Measurements from ENCODE around the gene DNAH11.

DNAH11 gene

DNA sequence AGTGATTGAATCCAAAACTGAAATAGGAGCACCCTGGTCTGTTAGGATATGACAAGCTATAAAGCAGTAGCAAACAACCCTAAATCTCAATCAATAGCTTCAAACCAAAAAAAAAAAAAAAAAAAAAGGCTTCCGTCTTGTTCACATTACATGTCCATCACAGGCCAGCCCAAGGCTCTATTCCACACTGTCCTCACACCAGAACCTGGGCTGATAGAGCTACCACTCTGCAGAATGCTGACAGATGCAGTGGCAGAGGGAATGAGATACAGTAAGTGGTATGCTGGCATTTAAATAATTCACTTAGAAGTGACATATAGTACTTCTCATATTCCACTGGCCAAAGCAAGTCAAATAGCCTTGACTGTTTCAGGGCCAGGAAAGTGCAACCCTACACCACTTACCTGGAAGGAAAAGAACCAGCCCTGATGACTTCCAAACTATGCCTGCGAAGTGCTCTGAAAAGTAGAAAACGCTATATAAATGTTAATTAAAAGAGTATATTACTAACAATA lies 397.1 kb downstream of the DNAH11 start:
- H3K4me3 ChIP-seq (ENCODE audit: low read depth, low read length): no peak overlapping the region
- DNase-seq (ENCODE audit: low read depth): no peak
- TF ChIP-seq, protein P1, sequence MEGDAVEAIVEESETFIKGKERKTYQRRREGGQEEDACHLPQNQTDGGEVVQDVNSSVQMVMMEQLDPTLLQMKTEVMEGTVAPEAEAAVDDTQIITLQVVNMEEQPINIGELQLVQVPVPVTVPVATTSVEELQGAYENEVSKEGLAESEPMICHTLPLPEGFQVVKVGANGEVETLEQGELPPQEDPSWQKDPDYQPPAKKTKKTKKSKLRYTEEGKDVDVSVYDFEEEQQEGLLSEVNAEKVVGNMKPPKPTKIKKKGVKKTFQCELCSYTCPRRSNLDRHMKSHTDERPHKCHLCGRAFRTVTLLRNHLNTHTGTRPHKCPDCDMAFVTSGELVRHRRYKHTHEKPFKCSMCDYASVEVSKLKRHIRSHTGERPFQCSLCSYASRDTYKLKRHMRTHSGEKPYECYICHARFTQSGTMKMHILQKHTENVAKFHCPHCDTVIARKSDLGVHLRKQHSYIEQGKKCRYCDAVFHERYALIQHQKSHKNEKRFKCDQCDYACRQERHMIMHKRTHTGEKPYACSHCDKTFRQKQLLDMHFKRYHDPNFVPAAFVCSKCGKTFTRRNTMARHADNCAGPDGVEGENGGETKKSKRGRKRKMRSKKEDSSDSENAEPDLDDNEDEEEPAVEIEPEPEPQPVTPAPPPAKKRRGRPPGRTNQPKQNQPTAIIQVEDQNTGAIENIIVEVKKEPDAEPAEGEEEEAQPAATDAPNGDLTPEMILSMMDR (IDR thresholded peaks at IDR 0.05; ENCODE audit: low read depth, low read length, missing control alignments): no peak

DNA sequence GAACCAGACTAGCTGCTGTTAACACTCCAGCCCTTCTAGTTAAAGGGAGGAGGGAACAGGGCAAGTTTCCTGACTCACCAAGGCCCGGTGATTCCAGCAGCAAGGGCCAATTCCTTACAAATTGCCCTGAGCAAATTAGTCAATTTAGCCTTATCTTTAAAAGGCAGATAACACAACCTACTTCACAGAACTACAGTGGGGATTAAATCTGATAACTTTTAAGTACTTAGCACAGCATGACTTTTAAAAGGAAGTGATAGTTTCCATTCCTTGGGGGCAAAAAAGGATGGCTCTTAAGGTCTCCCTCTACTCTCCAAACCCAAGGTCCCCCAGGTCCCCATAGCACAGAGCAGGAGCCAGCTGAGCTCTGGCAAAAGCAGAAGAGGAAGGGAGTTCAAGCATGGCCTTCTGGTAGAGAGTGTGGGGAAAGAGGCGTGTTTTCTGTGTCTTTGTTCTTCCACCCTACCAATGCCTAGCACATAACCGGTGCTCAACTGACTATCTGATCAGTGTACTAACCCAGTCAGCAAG lies 398.8 kb downstream of the DNAH11 start:
- TF ChIP-seq, protein P1 (IDR thresholded peaks at IDR 0.05; ENCODE audit: low read depth, low read length, missing control alignments): no peak
- no peak for DNase-seq (ENCODE audit: low read depth)
- no peak overlapping the region for H3K4me3 ChIP-seq (ENCODE audit: low read depth, low read length)

DNA sequence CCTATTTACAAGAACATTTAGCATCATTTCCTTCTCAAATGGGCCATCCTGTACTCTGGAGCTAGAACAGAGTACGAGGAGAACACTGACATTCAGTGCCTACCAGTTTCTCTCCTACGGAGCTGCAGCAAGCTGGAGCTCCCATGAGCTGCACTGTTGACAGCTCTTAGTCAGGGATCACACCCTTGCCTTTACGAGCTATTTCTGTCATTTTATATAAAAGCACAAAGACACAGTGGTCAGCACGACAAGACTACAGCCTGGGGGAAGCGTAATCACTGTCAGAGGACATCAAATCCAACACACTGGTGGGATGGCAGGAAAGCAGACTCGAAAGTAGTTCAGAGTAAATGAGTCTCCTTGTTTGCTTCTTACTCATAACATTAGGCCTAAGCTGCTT lies 400.1 kb downstream of the DNAH11 start:
- TF ChIP-seq, protein P1 (IDR thresholded peaks at IDR 0.05; ENCODE audit: low read depth, low read length, missing control alignments): no peak
- no peak overlapping the region for H3K4me3 ChIP-seq (ENCODE audit: low read depth, low read length)
- DNase-seq (ENCODE audit: low read depth): no peak

GRCh38 chr7:21943436-21943835 lies 400.6 kb downstream of the DNAH11 start:
- no peak overlapping the region for H3K4me3 ChIP-seq (ENCODE audit: low read depth, low read length)
- TF ChIP-seq, protein P1 (IDR thresholded peaks at IDR 0.05; ENCODE audit: low read depth, low read length, missing control alignments): no peak
- DNase-seq (ENCODE audit: low read depth): no peak

GRCh38 chr7:21944616-21945453 lies 402.0 kb downstream of the DNAH11 start:
- DNase-seq (ENCODE audit: low read depth): no peak
- peak overlapping the region; percentile 84 for H3K4me3 ChIP-seq (ENCODE audit: low read depth, low read length)
- TF ChIP-seq, protein P1 (IDR thresholded peaks at IDR 0.05; ENCODE audit: low read depth, low read length, missing control alignments): no peak

DNA sequence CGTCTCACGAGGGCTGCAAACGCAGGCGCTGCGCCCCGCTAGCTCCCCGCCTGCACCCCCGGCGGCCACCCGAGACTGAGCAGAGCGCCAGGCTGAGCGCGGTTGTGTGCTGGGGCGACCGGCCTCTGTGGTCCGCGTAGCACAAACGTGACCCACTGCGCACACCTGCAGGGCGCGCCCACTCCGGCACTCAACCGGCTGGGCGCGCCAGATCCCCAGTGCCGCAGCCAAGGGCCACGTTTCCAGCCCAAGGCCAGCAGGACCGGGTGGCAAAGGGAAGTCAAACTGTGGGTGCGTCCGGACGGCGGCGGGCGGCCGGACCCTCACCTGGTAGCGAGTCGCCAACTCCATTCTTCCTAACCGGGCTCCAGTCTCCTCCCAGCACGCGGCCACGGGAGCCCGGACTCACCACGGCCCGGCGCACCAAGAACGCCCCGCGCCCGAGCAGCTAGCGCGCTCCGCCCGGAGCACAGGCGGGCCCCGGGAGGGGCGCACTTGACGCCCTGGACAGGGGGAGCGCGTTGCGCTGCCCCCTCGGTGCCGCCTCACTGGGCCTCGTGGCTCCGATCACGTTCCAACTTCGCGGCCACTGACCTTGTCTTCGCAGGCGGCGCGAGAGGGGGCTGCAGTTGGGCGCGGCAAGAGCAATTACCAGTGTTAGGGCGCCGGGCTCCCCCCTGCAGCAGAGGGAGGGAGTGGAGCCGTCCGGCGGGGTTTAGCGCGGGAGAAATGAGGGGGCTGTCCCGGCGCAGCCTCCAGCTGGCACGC lies 402.8 kb downstream of the DNAH11 start, which contains the start of gene CDCA7L:
Gene CDCA7L (minus strand): TSS at position 446 of the 768 bp plus-strand sequence. CDS start 95 bp downstream, at position 351.
- no peak for DNase-seq (ENCODE audit: low read depth)
- TF ChIP-seq, protein P1 (IDR thresholded peaks at IDR 0.05; ENCODE audit: low read depth, low read length, missing control alignments): no peak
- peak within 1 kb of the TSS; percentile 84 for H3K4me3 ChIP-seq (ENCODE audit: low read depth, low read length)
